HG03064 (cell line): ENCODE data around the gene OVCH1.
"Not testable (repeated sequence)": the region's sequence is repeated elsewhere in the genome, so short reads cannot be mapped to it uniquely, and the experiment has no call there.

ENCODE experiments used
- ATAC-seq: cut with Tn5 transposase; IDR thresholded peaks from one replicate; pipeline ENCODE4 v1.9.1; 2021; ENCODE audit warnings: low read depth; ENCODE audit not compliant: unreplicated experiment

The OVCH1 gene

GRCh38 chr12:29503283-29503682, 5.8 kb upstream of the OVCH1 start:
- ATAC-seq: no peak

GRCh38 chr12:29499235-29499634, 1.7 kb upstream of the OVCH1 start:
- ATAC-seq: no peak

GRCh38 chr12:29492891-29493290, 4.6 kb downstream of the OVCH1 start:
- no peak for ATAC-seq

- ATAC-seq: no peak
Observed at GRCh38 chr12:29486972-29487371, 10.5 kb downstream of the OVCH1 start.

- ATAC-seq: no peak
Observed at GRCh38 chr12:29463198-29463597, 34.3 kb downstream of the OVCH1 start.

- no peak for ATAC-seq
Observed at GRCh38 chr12:29460082-29460481, 37.4 kb downstream of the OVCH1 start.

GRCh38 chr12:29455087-29455486, 42.4 kb downstream of the OVCH1 start:
- ATAC-seq: no peak

- no peak for ATAC-seq
Observed at GRCh38 chr12:29451888-29452287, 45.6 kb downstream of the OVCH1 start.

- ATAC-seq: no peak
Observed at GRCh38 chr12:29448157-29448556, 49.3 kb downstream of the OVCH1 start.

GRCh38 chr12:29447285-29447975, 50.1 kb downstream of the OVCH1 start:
- no peak for ATAC-seq

- ATAC-seq: no peak
Observed at GRCh38 chr12:29439506-29439905, 58.0 kb downstream of the OVCH1 start.

- no peak for ATAC-seq
Observed at GRCh38 chr12:29438752-29439408, 58.6 kb downstream of the OVCH1 start.

GRCh38 chr12:29437575-29437974, 59.9 kb downstream of the OVCH1 start:
- ATAC-seq: no peak

GRCh38 chr12:29436815-29437214, 60.7 kb downstream of the OVCH1 start:
- ATAC-seq: not testable (repeated sequence)

- no peak for ATAC-seq
Observed at GRCh38 chr12:29431513-29431912, 66.0 kb downstream of the OVCH1 start.

- no peak for ATAC-seq
Observed at GRCh38 chr12:29430716-29431044, 66.8 kb downstream of the OVCH1 start.

- ATAC-seq: no peak
Observed at GRCh38 chr12:29429999-29430715, 67.3 kb downstream of the OVCH1 start.

- no peak for ATAC-seq
Observed at GRCh38 chr12:29428633-29429032, 68.9 kb downstream of the OVCH1 start.

GRCh38 chr12:29427964-29428363, 69.5 kb downstream of the OVCH1 start:
- peak; percentile 97 for ATAC-seq

GRCh38 chr12:29426498-29426897, 71.0 kb downstream of the OVCH1 start:
- ATAC-seq: no peak

- no peak for ATAC-seq
Observed at GRCh38 chr12:29425722-29426121, 71.8 kb downstream of the OVCH1 start.

- no peak for ATAC-seq
Observed at GRCh38 chr12:29416748-29417147, 80.7 kb downstream of the OVCH1 start.
